OCI-LY7 (cell line): ENCODE measurements around the gene MAGEA2B. TPM values are rescaled to one million over a fixed set of nuclear protein-coding genes. Genes with fewer than 3 reads are reported as not detected.
"Not testable (repeated sequence)": the region's sequence is repeated elsewhere in the genome, so short reads cannot be mapped to it uniquely, and the experiment has no call there.

Source experiments
- BruUV-seq: library from RNA; stranded (reverse); fragments of 400-500 nt; replicated peaks from 2 replicates; lab custom pipeline; 2021; lab: Mats Ljungman, UMichigan
- CTCF ChIA-PET: fragments of 300-600 bp; sonication (Branson Sonifier 250); formaldehyde crosslinking; loops from one replicate; lab custom pipeline; 2022; ENCODE audit warnings: antibody characterized with exemption; ENCODE audit not compliant: unreplicated experiment; lab: Charles Lee
- POLR2A ChIA-PET: fragments of 300-600 bp; sonication (Branson Sonifier 250); formaldehyde crosslinking; loops from one replicate; lab custom pipeline; 2022; ENCODE audit warnings: antibody characterized with exemption; lab: Charles Lee
- DNase-seq: peaks from one replicate; pipeline ENCODE4 v3.0.0-alpha.2; 2015; ENCODE audit warnings: low spot score
- H2AFZ ChIP-seq: fragments of 200-600 bp; sonication (generic), shearing (Covaris generic); 2 replicates; pipeline ENCODE4 v1.6.1; 2014; ENCODE audit warnings: mild to moderate bottlenecking, antibody characterized with exemption, low read length, moderate library complexity
- H3K27ac ChIP-seq: fragments of 200-600 bp; sonication (generic); 2 replicates; pipeline ENCODE4 v1.5.1; 2014; ENCODE audit warnings: mixed run types, low read depth, mild to moderate bottlenecking, moderate library complexity, low read length, inconsistent platforms; ENCODE audit not compliant: poor library complexity, severe bottlenecking
- H3K36me3 ChIP-seq: fragments of 200-600 bp; sonication (generic); 2 replicates; pipeline ENCODE4 v1.6.1; 2014; ENCODE audit warnings: mild to moderate bottlenecking, antibody characterized with exemption, low read length, moderate library complexity, mixed read lengths; ENCODE audit not compliant: insufficient read depth
- H3K4me1 ChIP-seq: fragments of 200-600 bp; sonication (generic); 2 replicates; pipeline ENCODE4 v1.5.1; 2014; ENCODE audit warnings: mild to moderate bottlenecking, low read length; ENCODE audit not compliant: insufficient read depth, poor library complexity, severe bottlenecking
- H3K4me2 ChIP-seq: fragments of 200-600 bp; sonication (generic); 2 replicates; pipeline ENCODE4 v1.6.1; 2014; ENCODE audit warnings: mild to moderate bottlenecking, low read length
- H3K4me3 ChIP-seq: fragments of 200-600 bp; sonication (generic); 2 replicates; pipeline ENCODE4 v1.5.1; 2014; ENCODE audit warnings: mild to moderate bottlenecking, low read depth, low read length; ENCODE audit not compliant: poor library complexity, severe bottlenecking
- H3K79me2 ChIP-seq: fragments of 200-600 bp; sonication (generic); 2 replicates; pipeline ENCODE4 v1.6.1; 2016; ENCODE audit warnings: low read depth, mild to moderate bottlenecking, low read length, moderate library complexity, mixed read lengths; ENCODE audit not compliant: insufficient read depth
- H3K9me2 ChIP-seq: fragments of 200-600 bp; sonication (generic); 2 replicates; pipeline ENCODE4 v1.6.1; 2016; ENCODE audit warnings: mild to moderate bottlenecking, low read length, mixed read lengths; ENCODE audit not compliant: insufficient read depth
- H3K9me3 ChIP-seq: fragments of 200-600 bp; sonication (generic); 2 replicates; pipeline ENCODE4 v1.6.1; 2014; ENCODE audit warnings: mild to moderate bottlenecking, mixed run types, low read length, mixed read lengths
- H4K20me1 ChIP-seq: fragments of 200-600 bp; sonication (generic); 2 replicates; pipeline ENCODE4 v1.6.1; 2014; ENCODE audit warnings: mild to moderate bottlenecking, antibody characterized with exemption, low read length, moderate library complexity, mixed read lengths; ENCODE audit not compliant: insufficient read depth
- intact Hi-C: fragments of 100-400 bp; cut with micrococcal nuclease; formaldehyde crosslinking; loops from one replicate; pipeline ENCODE4 v1.10.0; 2022; ENCODE audit not compliant: unreplicated experiment
- total RNA-seq, 2 experiments: library from RNA; depleted of rRNA in 1 of 2; stranded (reverse); fragments of >200 nt in 1 of 2; shearing (Covaris generic) in 1 of 2; gene quantifications; 2 replicates each; pipeline ENCODE4 v1.2.3, GENCODE V29; 2014 to 2022

The MAGEA2B gene
- total RNA-seq, 2 experiments from 2014 or later: not detected

DNA sequence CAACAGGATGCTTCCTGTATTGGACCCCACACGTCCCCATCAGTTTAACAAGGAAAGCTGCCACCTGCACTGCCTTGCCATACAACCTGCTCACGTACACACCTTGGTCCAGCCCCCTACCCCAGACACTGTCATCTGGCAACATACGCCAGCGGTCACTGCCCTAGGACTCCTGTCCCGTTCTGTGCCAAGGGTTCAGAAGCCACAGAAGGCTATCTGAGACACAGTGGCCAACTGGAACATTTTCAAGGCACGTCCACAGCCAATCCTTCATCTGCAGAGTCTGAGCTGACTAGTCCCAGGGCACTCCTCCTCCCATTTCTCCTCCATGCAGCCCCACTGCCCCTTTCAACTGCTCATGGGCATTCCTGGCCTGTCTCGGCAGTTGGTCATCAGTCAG, 47.2 kb downstream of the MAGEA2B start:
- H3K27ac ChIP-seq, intact Hi-C loops, H3K9me2 ChIP-seq, H3K9me3 ChIP-seq, H3K4me1 ChIP-seq, H3K4me3 ChIP-seq, CTCF ChIA-PET, H3K4me2 ChIP-seq, H2AFZ ChIP-seq, POLR2A ChIA-PET, DNase-seq, H4K20me1 ChIP-seq, BruUV-seq, H3K79me2 ChIP-seq, H3K36me3 ChIP-seq: not testable (repeated sequence)

GRCh38 chrX:152766562-152766961, 52.1 kb downstream of the MAGEA2B start:
- CTCF ChIA-PET: not testable (repeated sequence)

More at GRCh38 chrX:152766562-152766961, 52.1 kb downstream of the MAGEA2B start:
- DNase-seq, H3K9me3 ChIP-seq, H3K4me1 ChIP-seq, H3K9me2 ChIP-seq, H3K27ac ChIP-seq, H4K20me1 ChIP-seq, BruUV-seq, H3K4me2 ChIP-seq, H3K79me2 ChIP-seq, H3K4me3 ChIP-seq, H3K36me3 ChIP-seq, POLR2A ChIA-PET, H2AFZ ChIP-seq, intact Hi-C loops: not testable (repeated sequence)

Other genes with a start within 250 kb of the MAGEA2B start
- not detected in 2 replicates for gene GABRQ, start 76.7 kb upstream of the MAGEA2B start, total RNA-seq (2014; rRNA removed; shearing (Covaris generic))
- not detected in 2 replicates for gene GABRQ, start 76.7 kb upstream of the MAGEA2B start, total RNA-seq (2022)
- not detected in 2 replicates for gene MAGEA3, start 15.8 kb upstream of the MAGEA2B start, total RNA-seq (2014; rRNA removed; shearing (Covaris generic))
- gene MAGEA3, start 15.8 kb upstream of the MAGEA2B start, total RNA-seq (2022): not detected in 2 replicates
- not detected in 2 replicates for gene CSAG2, start 5.4 kb upstream of the MAGEA2B start, total RNA-seq (2014; rRNA removed; shearing (Covaris generic))
- gene CSAG2, start 5.4 kb upstream of the MAGEA2B start, total RNA-seq (2022): not detected in 2 replicates
- gene CSAG1, start 19.1 kb downstream of the MAGEA2B start, total RNA-seq (2014; rRNA removed; shearing (Covaris generic)): not detected in 2 replicates
- not detected in 2 replicates for gene CSAG1, start 19.1 kb downstream of the MAGEA2B start, total RNA-seq (2022)
- not detected in 2 replicates for gene MAGEA12, start 19.1 kb downstream of the MAGEA2B start, total RNA-seq (2014; rRNA removed; shearing (Covaris generic))
- not detected in 2 replicates for gene MAGEA12, start 19.1 kb downstream of the MAGEA2B start, total RNA-seq (2022)
- gene MAGEA2, start 39.2 kb downstream of the MAGEA2B start, total RNA-seq (2014; rRNA removed; shearing (Covaris generic)): not detected in 2 replicates
- not detected in 2 replicates for gene MAGEA2, start 39.2 kb downstream of the MAGEA2B start, total RNA-seq (2022)
- gene CSAG3, start 44.6 kb downstream of the MAGEA2B start, total RNA-seq (2014; rRNA removed; shearing (Covaris generic)): not detected in 2 replicates
- not detected in 2 replicates for gene CSAG3, start 44.6 kb downstream of the MAGEA2B start, total RNA-seq (2022)
- gene MAGEA6, start 55.1 kb downstream of the MAGEA2B start, total RNA-seq (2014; rRNA removed; shearing (Covaris generic)): not detected in 2 replicates
- gene MAGEA6, start 55.1 kb downstream of the MAGEA2B start, total RNA-seq (2022): not detected in 2 replicates
- gene CETN2, start 116.1 kb downstream of the MAGEA2B start, total RNA-seq (2014; rRNA removed; shearing (Covaris generic)): 9.4 and 12.3 TPM in 2 replicates
- 13.9 and 15.6 TPM in 2 replicates for gene CETN2, start 116.1 kb downstream of the MAGEA2B start, total RNA-seq (2022)
- gene NSDHL, start 116.4 kb downstream of the MAGEA2B start, total RNA-seq (2014; rRNA removed; shearing (Covaris generic)): 11.1 and 13.7 TPM in 2 replicates
- gene NSDHL, start 116.4 kb downstream of the MAGEA2B start, total RNA-seq (2022): 17.7 and 20.2 TPM in 2 replicates
- 0.73 and 1.4 TPM in 2 replicates for gene ZNF185, start 183.4 kb downstream of the MAGEA2B start, total RNA-seq (2014; rRNA removed; shearing (Covaris generic))
- gene ZNF185, start 183.4 kb downstream of the MAGEA2B start, total RNA-seq (2022): 20.7 and 21.3 TPM in 2 replicates